ENCODE data around the gene FCRL1. TPM values are rescaled to one million over a fixed set of nuclear protein-coding genes. Genes with fewer than 3 reads are reported as not detected.
A peak's percentile ranks its signal among the peaks of the same experiment; 100 is the strongest.

The FCRL1 gene
- total RNA-seq, 1 donor from 2014 or later = not detected

GRCh38 chr1:157803851-157804250, 16.1 kb downstream of the FCRL1 start:
- no peak for DNase-seq (ENCODE audit: low read depth)

DNA sequence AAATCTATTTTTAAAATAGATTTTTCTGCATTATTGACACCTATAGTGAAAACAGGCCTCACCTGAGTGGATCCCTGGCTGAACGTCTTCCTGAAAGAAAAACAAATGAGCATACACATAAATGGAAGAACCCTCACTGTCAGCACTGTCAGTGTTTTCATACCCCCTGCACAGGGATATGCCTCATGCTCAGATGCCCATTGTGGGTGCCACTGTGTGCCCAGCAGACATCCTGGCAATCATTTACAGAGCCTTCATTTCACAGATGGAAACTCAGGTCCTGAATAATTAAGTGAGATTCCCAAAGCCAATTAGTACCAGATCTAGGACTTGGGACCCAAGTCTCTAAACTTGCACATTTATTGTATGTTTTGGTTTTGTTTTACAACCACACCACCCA, 19.9 kb downstream of the FCRL1 start:
- peak; percentile 40 for DNase-seq (ENCODE audit: low read depth)

GRCh38 chr1:157798211-157798610, 21.7 kb downstream of the FCRL1 start:
- DNase-seq (ENCODE audit: low read depth) = peak; percentile 46

GRCh38 chr1:157785248-157785647, 34.7 kb downstream of the FCRL1 start:
- no peak for DNase-seq (ENCODE audit: low read depth)

GRCh38 chr1:157784801-157785200, 35.1 kb downstream of the FCRL1 start:
- no peak for DNase-seq (ENCODE audit: low read depth)

DNA sequence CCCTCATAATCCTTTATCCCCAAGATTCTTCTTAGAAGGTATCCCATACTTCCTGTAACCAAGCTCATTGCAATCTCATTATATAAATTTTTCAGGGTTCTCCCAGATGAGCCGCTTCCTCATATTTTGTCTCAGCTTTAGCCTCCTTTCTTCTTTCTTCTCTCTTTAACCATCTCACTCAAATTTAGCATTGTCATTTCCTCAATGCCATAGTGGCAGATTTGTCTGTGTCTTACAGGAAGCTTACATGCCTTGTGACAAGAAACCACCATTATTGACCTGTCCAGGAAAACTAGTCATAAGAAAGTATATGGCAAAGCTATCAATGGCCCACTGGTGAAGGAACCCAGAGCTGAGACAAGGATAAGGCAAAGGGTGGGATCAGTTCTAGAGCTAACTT, 37.0 kb downstream of the FCRL1 start:
- no peak for DNase-seq (ENCODE audit: low read depth)

GRCh38 chr1:157781048-157781447, 38.9 kb downstream of the FCRL1 start:
- DNase-seq (ENCODE audit: low read depth) = no peak

DNA sequence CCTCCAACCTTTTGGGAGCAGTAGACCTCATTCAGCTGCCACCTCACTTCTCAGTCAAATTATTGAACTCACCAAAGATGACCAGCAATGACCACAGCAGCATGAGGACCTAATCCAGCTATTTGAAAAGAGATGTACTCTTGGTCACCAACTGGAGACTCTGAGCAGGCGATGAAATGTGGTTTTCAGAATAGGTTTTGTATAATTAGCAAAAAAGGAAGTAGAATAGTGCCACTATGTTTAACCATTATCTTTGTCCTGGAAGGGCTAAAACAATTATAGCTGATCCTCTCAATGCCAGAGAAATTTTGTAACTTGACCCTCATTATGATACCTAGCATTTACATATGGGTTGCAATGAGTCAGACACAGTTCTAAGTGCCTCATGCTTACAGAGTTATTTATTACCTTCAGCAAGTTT, 42.9 kb downstream of the FCRL1 start, which contains the start of gene FCRL2:
FCRL2 (minus strand) TSS at position 162 of the 421 bp plus-strand sequence; CDS start at position 103, 59 bp downstream.
- DNase-seq (ENCODE audit: low read depth) = peak; percentile 49

GRCh38 chr1:157775101-157775870, 44.6 kb downstream of the FCRL1 start:
- no peak for DNase-seq (ENCODE audit: low read depth)

- DNase-seq (ENCODE audit: low read depth) = no peak
Measured at GRCh38 chr1:157774412-157774811, 45.5 kb downstream of the FCRL1 start.

- DNase-seq (ENCODE audit: low read depth) = no peak
Measured at GRCh38 chr1:157773493-157774350, 46.2 kb downstream of the FCRL1 start.

DNA sequence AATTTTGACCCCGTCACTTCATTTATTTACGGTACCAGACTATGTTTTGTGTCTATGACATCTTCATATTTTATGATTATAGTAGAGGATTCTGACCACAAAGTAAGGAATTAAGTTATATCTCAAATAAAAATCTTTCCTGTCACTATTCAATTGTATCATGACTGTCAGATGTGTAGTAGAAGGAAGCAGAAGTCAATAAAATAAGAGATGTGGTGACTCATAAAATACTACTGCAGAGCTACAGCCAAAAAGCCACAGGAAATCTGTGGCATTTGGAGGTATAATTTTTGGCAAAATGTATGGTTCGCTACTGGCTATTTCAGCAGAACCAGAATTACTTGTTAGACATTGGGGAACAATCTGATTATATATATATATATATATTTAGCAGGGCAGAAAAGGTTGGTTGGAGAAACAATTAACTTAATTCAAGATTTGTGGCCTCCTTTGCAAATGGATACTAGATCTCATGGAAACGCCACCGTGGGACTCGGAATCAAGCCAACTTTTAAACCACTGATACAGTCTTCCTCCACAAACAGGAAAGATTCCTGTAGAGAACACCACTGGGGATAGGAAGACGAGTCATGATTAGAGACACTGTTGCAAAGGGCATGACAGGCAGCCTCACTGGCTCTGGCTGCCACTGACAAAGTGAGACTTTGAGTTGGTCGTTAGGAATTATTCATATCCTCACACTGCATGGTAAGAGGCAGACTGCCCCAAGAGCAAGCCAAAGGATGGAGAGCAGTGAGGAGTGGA, 48.1 kb downstream of the FCRL1 start:
- no peak for DNase-seq (ENCODE audit: low read depth)

DNA sequence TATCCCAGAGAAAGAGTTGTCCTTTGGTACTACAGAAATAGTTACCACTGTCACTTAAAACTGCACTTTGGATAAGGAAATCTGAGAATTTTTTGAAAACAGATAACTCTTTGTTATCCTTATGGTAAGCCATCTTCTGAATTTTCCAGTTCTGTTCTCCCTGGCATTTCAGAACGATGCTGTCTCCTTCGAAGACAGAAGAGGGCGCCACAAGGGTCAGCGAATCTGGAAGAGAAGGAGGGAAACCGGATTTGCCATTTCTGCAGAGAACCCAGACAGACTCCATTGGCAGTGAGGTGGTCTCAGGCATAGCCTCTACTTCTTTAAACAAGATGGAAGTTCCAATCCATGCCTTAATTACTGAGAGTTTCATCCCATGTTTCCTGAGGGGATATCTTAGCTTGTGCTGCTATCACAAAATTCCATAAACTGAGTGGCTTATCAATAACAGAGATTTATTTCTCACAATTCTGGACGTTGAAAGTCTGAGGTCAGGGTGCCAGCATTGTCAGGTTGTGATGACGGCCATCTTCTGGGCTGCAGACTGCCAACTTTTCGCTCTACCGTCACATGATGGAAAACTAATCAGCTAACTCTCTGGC, 49.4 kb downstream of the FCRL1 start:
- DNase-seq (ENCODE audit: low read depth) = no peak

- no peak for DNase-seq (ENCODE audit: low read depth)
Measured at GRCh38 chr1:157766792-157767191, 53.1 kb downstream of the FCRL1 start.

GRCh38 chr1:157758018-157758417, 61.9 kb downstream of the FCRL1 start:
- DNase-seq (ENCODE audit: low read depth) = no peak

DNA sequence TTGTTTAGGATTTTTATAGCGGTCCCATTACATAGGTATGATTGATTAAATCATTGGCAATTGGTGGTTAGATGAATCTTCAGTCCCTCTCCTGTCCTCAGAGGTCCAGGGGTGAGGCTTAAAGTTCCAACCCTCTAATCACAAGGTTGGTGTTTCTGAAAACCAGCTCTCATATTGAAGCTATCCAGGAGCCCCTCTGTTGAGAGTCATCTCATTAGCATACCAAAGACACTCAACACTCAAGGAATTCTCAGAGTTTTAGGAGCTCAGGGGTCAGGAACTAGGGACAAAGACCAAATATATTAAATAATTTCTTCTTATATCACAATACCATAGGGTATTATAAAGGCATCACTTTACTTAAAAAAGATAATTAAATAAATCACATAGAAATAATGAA, 66.3 kb downstream of the FCRL1 start:
- DNase-seq (ENCODE audit: low read depth) = no peak

- no peak for DNase-seq (ENCODE audit: low read depth)
Measured at GRCh38 chr1:157751283-157751682, 68.6 kb downstream of the FCRL1 start.

GRCh38 chr1:157748262-157748817, 71.6 kb downstream of the FCRL1 start:
- no peak for DNase-seq (ENCODE audit: low read depth)
